Parathyroid adenoma (tissue), 2 donors: ENCODE data around the gene LIPC.

Experiments used
- H2AFZ ChIP-seq: fragments of 300-600 bp; sonication (generic); one replicate; pipeline ENCODE4 v1.7.0; 2017; ENCODE audit warnings: antibody characterized with exemption, mild to moderate bottlenecking
- H3K27ac ChIP-seq: fragments of 300-600 bp; sonication (generic); one replicate; pipeline ENCODE4 v1.7.0; 2017
- H3K27me3 ChIP-seq: fragments of 300-600 bp; sonication (generic); one replicate; pipeline ENCODE4 v1.7.0; 2017; ENCODE audit warnings: low read length; ENCODE audit not compliant: control insufficient read depth, insufficient read depth
- H3K36me3 ChIP-seq: fragments of 300-600 bp; sonication (generic); one replicate; pipeline ENCODE4 v1.7.0; 2017; ENCODE audit warnings: low read length; ENCODE audit not compliant: control insufficient read depth, insufficient read depth
- H3K4me1 ChIP-seq: fragments of 300-600 bp; sonication (generic); one replicate; pipeline ENCODE4 v1.7.0; 2017; ENCODE audit warnings: control low read depth
- H3K4me2 ChIP-seq: fragments of 300-600 bp; sonication (generic); one replicate; pipeline ENCODE4 v1.7.0; 2017; ENCODE audit warnings: low read length
- H3K4me3 ChIP-seq: fragments of 300-600 bp; sonication (generic); one replicate; pipeline ENCODE4 v1.7.0; 2017; ENCODE audit warnings: low read depth, low read length
- H3K79me2 ChIP-seq: fragments of 300-600 bp; sonication (generic); one replicate; pipeline ENCODE4 v1.7.0; 2017; ENCODE audit warnings: control low read depth
- H3K9ac ChIP-seq: fragments of 300-600 bp; sonication (generic); one replicate; pipeline ENCODE4 v1.7.0; 2017; ENCODE audit warnings: mild to moderate bottlenecking
- H3K9me3 ChIP-seq: fragments of 300-600 bp; sonication (generic); one replicate; pipeline ENCODE4 v1.7.0; 2017; ENCODE audit warnings: low read length; ENCODE audit not compliant: control insufficient read depth
- TF ChIP-seq, protein P1 (sequence below): fragments of 300-600 bp; sonication (generic); IDR thresholded peaks from one replicate; pipeline ENCODE4 v1.7.0; 2017; ENCODE audit warnings: antibody characterized with exemption, mild to moderate bottlenecking
- donor health status: primary hyperparathyroidism.

LIPC gene

DNA sequence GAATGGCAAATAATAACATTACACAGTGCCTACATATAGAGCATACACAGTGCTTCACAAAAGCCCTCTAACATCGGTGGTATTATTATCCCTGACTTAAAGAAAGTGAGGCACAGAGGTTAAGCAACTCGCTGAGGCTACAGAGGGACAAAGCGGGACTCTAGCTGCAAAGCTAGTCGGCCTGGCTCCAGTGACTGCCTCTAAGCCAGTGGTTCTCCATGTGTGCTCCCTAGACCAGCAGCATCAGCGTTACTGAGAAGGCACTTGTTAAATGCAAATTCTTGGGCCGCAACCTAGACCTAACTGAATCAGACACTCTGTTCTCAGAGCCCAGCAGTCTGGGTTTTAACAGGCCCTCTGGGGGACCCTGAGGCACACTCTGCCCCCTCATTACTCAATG is 33.1 kb upstream of the LIPC start:
- H3K9me3 ChIP-seq, result no peaks in the 10 kb centered on the region
- no peak overlapping the region for H3K27ac ChIP-seq
- H3K4me3 ChIP-seq, result no peak overlapping the region
- no peaks in the 10 kb centered on the region for H3K4me1 ChIP-seq
- no peak overlapping the region for H3K9ac ChIP-seq
- H3K36me3 ChIP-seq, result no peaks in the 10 kb centered on the region
- no peaks in the 10 kb centered on the region for H3K27me3 ChIP-seq
- H2AFZ ChIP-seq, result no peak overlapping the region
- H3K4me2 ChIP-seq, result no peak overlapping the region
- TF ChIP-seq, protein P1, sequence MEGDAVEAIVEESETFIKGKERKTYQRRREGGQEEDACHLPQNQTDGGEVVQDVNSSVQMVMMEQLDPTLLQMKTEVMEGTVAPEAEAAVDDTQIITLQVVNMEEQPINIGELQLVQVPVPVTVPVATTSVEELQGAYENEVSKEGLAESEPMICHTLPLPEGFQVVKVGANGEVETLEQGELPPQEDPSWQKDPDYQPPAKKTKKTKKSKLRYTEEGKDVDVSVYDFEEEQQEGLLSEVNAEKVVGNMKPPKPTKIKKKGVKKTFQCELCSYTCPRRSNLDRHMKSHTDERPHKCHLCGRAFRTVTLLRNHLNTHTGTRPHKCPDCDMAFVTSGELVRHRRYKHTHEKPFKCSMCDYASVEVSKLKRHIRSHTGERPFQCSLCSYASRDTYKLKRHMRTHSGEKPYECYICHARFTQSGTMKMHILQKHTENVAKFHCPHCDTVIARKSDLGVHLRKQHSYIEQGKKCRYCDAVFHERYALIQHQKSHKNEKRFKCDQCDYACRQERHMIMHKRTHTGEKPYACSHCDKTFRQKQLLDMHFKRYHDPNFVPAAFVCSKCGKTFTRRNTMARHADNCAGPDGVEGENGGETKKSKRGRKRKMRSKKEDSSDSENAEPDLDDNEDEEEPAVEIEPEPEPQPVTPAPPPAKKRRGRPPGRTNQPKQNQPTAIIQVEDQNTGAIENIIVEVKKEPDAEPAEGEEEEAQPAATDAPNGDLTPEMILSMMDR, result no peak
- no peaks in the 10 kb centered on the region for H3K79me2 ChIP-seq

- TF ChIP-seq, protein P1, result no peak
- no peak overlapping the region for H3K9ac ChIP-seq
- no peaks in the 10 kb centered on the region for H3K79me2 ChIP-seq
- H2AFZ ChIP-seq, result no peak overlapping the region
- H3K9me3 ChIP-seq, result no peaks in the 10 kb centered on the region
- H3K36me3 ChIP-seq, result no peaks in the 10 kb centered on the region
- H3K4me2 ChIP-seq, result no peak overlapping the region
- no peaks in the 10 kb centered on the region for H3K4me1 ChIP-seq
- no peak overlapping the region for H3K4me3 ChIP-seq
- no peaks in the 10 kb centered on the region for H3K27me3 ChIP-seq
- no peak overlapping the region for H3K27ac ChIP-seq
Measured at GRCh38 chr15:58399739-58400138, 32.1 kb upstream of the LIPC start.

- Histone ChIP-seq H3K9ac (no peak overlapping the region), H3K79me2 (no peaks in the 10 kb centered on the region), H3K36me3 (no peaks in the 10 kb centered on the region), H3K27me3 (no peaks in the 10 kb centered on the region), H2AFZ (no peak overlapping the region), H3K4me1 (no peaks in the 10 kb centered on the region), H3K4me2 (no peak overlapping the region), H3K27ac (no peak overlapping the region), H3K9me3 (no peaks in the 10 kb centered on the region), H3K4me3 (no peak overlapping the region)
- TF ChIP-seq, protein P1, result no peak
Measured at GRCh38 chr15:58401276-58401675, 30.5 kb upstream of the LIPC start.

DNA sequence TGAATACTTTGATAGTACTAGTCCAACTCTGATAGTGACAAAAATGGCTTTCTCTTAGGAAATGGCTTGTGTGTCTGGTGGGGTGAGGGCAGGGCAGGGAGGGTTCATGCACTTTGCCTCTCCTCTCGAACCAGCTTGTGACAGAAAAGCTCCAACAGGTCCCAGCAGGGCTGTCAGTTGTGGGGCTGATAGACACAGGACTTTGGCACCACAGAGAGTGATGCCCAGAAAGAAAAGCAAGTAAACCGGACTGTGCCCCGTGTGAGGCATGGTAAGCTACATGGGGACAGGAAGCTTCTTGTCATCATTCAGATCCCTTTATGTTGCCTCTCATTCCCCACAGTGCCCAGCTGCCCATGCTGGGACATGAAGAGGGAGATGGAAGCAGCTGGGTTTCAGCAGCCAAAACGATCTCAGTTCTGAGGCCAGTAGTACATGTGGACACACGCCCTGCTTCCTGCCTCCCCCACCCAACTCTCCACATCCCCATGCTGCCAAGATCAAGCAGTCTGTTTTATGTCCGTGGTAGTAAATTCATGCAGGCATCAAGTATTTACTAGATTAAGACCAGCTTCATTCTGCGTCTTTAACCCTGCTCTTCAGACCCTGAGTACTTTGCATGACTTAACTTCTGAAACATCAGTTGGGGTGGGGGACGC is 29.7 kb upstream of the LIPC start:
- no peaks in the 10 kb centered on the region for H3K27me3 ChIP-seq
- TF ChIP-seq, protein P1, result no peak
- H3K79me2 ChIP-seq, result no peaks in the 10 kb centered on the region
- H3K4me1 ChIP-seq, result no peaks in the 10 kb centered on the region
- no peak overlapping the region for H3K27ac ChIP-seq
- H3K36me3 ChIP-seq, result no peaks in the 10 kb centered on the region
- H3K4me2 ChIP-seq, result no peak overlapping the region
- H2AFZ ChIP-seq, result no peak overlapping the region
- no peak overlapping the region for H3K9ac ChIP-seq
- no peak overlapping the region for H3K4me3 ChIP-seq
- H3K9me3 ChIP-seq, result no peaks in the 10 kb centered on the region

DNA sequence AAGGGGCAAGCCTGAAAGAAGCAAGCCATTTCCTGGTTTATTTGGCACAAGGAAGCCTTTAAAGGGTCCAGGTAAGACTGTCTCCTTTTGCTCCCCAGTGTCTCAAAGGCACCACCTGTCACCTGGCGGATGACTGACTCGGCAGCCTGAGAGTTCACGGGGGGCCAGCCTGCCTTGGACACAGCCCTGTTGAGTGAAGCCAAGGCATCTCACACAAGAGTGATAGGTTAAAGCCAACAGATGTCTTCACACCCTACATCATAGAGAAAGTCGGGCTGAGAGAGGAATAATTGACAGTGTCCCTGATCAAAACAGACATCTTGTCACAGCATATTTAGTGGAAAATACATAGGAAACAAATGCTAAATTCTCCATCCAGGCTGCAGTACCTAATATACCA is 28.2 kb upstream of the LIPC start:
- TF ChIP-seq, protein P1, result no peak
- Histone ChIP-seq H3K27me3 (no peaks in the 10 kb centered on the region), H3K27ac (no peak overlapping the region), H3K4me1 (no peaks in the 10 kb centered on the region), H2AFZ (no peak overlapping the region), H3K9me3 (no peaks in the 10 kb centered on the region), H3K79me2 (no peaks in the 10 kb centered on the region), H3K4me2 (no peak overlapping the region), H3K9ac (no peak overlapping the region), H3K36me3 (no peaks in the 10 kb centered on the region), H3K4me3 (no peak overlapping the region)
